ENCODE measurements around the gene CRYBG2. TPM values are rescaled to one million over a fixed set of nuclear protein-coding genes. Genes with fewer than 3 reads are reported as not detected.

Gene CRYBG2
- total RNA-seq, 1 experiment from 2014 or later, result 21.1 TPM

DNA sequence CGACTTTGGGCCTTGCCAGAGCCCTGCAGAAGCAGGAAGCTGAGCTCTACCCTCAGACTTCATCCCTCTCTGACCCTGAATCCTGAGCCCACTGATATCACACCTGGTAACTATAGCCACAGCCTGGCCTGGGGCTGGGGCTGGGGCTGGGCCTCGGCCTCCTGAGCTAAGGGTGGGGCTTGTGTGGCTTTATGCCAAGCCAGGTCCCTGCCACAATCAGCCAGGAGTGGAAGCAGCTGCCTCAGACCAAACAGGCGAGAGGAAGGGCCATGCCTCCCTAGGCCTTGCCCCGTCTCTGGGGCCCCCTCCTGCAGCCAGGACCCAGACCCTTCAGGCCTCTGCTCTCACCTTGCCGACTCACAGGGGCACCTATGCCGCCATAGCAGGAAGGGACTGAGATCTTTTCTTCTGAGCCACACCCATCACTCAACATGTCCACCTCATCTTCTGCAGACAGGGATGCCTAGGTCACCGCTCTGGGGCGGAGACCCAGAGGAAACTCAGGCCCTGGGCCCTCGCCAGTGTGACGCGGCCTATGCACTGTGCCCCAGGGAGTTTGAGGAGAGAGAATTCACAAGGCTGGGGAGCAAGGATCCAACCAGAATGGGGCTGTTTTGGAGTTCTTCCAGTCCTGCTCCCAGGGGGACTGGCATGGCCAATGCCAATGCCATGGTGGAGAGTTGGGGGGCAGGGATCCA, 53.2 kb downstream of the CRYBG2 start:
- Mint-ChIP-seq H3K9me3 (no peaks in the 10 kb centered on the region), H3K4me1 (peaks cover 5% of the 10 kb centered on the region), H3K27me3 (ENCODE audit: low read depth) (no peaks in the 10 kb centered on the region), H3K36me3 (no peaks in the 10 kb centered on the region), H3K4me3 (no peak overlapping the region), H3K27ac (peak overlapping the region; percentile 78; the same call in 1 of the 2 replicates)
- ATAC-seq (no peak), DNase-seq (ENCODE audit: low spot score) (no peak)
- ChIA-PET POLR2A (no interaction called here), CTCF (interaction anchor here (3.5 kb wide), 1 partner anchor 15 kb away, joined by 28 read pairs; no protein-coding TSS in a partner anchor)
- TF ChIP-seq RELA (CRISPR knock-in tag; IDR thresholded peaks at IDR 0.05; ENCODE audit: borderline replicate concordance), result no peak
- TF ChIP-seq, protein P1, sequence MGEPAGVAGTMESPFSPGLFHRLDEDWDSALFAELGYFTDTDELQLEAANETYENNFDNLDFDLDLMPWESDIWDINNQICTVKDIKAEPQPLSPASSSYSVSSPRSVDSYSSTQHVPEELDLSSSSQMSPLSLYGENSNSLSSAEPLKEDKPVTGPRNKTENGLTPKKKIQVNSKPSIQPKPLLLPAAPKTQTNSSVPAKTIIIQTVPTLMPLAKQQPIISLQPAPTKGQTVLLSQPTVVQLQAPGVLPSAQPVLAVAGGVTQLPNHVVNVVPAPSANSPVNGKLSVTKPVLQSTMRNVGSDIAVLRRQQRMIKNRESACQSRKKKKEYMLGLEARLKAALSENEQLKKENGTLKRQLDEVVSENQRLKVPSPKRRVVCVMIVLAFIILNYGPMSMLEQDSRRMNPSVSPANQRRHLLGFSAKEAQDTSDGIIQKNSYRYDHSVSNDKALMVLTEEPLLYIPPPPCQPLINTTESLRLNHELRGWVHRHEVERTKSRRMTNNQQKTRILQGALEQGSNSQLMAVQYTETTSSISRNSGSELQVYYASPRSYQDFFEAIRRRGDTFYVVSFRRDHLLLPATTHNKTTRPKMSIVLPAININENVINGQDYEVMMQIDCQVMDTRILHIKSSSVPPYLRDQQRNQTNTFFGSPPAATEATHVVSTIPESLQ (CRISPR knock-in tag; IDR thresholded peaks at IDR 0.05), result no peak
- TF ChIP-seq ZNF219 (CRISPR knock-in tag; IDR thresholded peaks at IDR 0.05; ENCODE audit: borderline replicate concordance), result no peak
- no peak for TF ChIP-seq GABPB1 (CRISPR knock-in tag; IDR thresholded peaks at IDR 0.05)
- TF ChIP-seq, protein P2, sequence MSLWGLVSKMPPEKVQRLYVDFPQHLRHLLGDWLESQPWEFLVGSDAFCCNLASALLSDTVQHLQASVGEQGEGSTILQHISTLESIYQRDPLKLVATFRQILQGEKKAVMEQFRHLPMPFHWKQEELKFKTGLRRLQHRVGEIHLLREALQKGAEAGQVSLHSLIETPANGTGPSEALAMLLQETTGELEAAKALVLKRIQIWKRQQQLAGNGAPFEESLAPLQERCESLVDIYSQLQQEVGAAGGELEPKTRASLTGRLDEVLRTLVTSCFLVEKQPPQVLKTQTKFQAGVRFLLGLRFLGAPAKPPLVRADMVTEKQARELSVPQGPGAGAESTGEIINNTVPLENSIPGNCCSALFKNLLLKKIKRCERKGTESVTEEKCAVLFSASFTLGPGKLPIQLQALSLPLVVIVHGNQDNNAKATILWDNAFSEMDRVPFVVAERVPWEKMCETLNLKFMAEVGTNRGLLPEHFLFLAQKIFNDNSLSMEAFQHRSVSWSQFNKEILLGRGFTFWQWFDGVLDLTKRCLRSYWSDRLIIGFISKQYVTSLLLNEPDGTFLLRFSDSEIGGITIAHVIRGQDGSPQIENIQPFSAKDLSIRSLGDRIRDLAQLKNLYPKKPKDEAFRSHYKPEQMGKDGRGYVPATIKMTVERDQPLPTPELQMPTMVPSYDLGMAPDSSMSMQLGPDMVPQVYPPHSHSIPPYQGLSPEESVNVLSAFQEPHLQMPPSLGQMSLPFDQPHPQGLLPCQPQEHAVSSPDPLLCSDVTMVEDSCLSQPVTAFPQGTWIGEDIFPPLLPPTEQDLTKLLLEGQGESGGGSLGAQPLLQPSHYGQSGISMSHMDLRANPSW (CRISPR knock-in tag; conservative IDR thresholded peaks at IDR 0.05; ENCODE audit: low read depth), result no peak
- no peak for TF ChIP-seq ZNF671 (CRISPR knock-in tag; IDR thresholded peaks at IDR 0.05)
- TF ChIP-seq, protein P3, sequence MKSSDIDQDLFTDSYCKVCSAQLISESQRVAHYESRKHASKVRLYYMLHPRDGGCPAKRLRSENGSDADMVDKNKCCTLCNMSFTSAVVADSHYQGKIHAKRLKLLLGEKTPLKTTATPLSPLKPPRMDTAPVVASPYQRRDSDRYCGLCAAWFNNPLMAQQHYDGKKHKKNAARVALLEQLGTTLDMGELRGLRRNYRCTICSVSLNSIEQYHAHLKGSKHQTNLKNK (CRISPR knock-in tag; IDR thresholded peaks at IDR 0.05), result no peak
- no peak for TF ChIP-seq NFYB (CRISPR knock-in tag; conservative IDR thresholded peaks at IDR 0.05; ENCODE audit: low read depth)
- no peak for TF ChIP-seq PRRX2 (CRISPR knock-in tag; IDR thresholded peaks at IDR 0.05)
- no peak for TF ChIP-seq CREB1 (CRISPR knock-in tag; IDR thresholded peaks at IDR 0.05)
- no peak for TF ChIP-seq TEAD4 (CRISPR knock-in tag; IDR thresholded peaks at IDR 0.05)
- TF ChIP-seq ZNF396 (CRISPR knock-in tag; IDR thresholded peaks at IDR 0.05; ENCODE audit: borderline replicate concordance), result no peak
- no peak for TF ChIP-seq NFATC4 (CRISPR knock-in tag; IDR thresholded peaks at IDR 0.05)
- TF ChIP-seq ZNF416 (CRISPR knock-in tag; IDR thresholded peaks at IDR 0.05), result no peak
- TF ChIP-seq, protein P4, sequence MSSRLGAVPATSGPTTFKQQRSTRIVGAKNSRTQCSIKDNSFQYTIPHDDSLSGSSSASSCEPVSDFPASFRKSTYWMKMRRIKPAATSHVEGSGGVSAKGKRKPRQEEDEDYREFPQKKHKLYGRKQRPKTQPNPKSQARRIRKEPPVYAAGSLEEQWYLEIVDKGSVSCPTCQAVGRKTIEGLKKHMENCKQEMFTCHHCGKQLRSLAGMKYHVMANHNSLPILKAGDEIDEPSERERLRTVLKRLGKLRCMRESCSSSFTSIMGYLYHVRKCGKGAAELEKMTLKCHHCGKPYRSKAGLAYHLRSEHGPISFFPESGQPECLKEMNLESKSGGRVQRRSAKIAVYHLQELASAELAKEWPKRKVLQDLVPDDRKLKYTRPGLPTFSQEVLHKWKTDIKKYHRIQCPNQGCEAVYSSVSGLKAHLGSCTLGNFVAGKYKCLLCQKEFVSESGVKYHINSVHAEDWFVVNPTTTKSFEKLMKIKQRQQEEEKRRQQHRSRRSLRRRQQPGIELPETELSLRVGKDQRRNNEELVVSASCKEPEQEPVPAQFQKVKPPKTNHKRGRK (CRISPR knock-in tag; IDR thresholded peaks at IDR 0.05; ENCODE audit: borderline replicate concordance), result no peak

DNA sequence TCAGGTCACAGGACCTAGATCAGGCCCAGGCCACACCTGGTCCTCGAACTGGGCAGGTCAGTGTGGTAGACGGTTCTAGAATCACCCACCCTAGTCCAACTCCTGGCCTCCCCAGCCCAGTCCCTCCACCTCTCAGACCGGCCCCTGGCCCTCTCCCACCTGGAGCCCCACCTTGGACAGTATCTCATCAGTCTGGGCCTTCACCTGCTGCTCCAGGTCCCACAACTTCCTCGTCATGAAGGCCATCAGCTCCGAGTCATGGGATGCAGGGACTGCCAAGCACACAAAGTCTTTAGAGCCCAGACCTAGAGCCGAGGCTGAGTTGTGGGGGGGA, 56.2 kb downstream of the CRYBG2 start:
- POLR2A ChIA-PET, result no interaction called here
- Mint-ChIP-seq H3K36me3 (no peaks in the 10 kb centered on the region), H3K4me3 (no peak overlapping the region), H3K4me1 (peaks cover 3% of the 10 kb centered on the region), H3K27ac (no peak overlapping the region), H3K9me3 (no peaks in the 10 kb centered on the region), H3K27me3 (ENCODE audit: low read depth) (no peaks in the 10 kb centered on the region)
- CTCF ChIA-PET, result interaction anchor here (2.2 kb wide), 1 partner anchor 12 kb away, joined by 10 read pairs; no protein-coding TSS in a partner anchor
- ATAC-seq (no peak), DNase-seq (ENCODE audit: low spot score) (no peak)
- no peak for TF ChIP-seq NFE2L1 (CRISPR knock-in tag; IDR thresholded peaks at IDR 0.05)
- TF ChIP-seq ESRRA (CRISPR knock-in tag; IDR thresholded peaks at IDR 0.05; ENCODE audit: borderline replicate concordance), result no peak
- TF ChIP-seq, protein P5, sequence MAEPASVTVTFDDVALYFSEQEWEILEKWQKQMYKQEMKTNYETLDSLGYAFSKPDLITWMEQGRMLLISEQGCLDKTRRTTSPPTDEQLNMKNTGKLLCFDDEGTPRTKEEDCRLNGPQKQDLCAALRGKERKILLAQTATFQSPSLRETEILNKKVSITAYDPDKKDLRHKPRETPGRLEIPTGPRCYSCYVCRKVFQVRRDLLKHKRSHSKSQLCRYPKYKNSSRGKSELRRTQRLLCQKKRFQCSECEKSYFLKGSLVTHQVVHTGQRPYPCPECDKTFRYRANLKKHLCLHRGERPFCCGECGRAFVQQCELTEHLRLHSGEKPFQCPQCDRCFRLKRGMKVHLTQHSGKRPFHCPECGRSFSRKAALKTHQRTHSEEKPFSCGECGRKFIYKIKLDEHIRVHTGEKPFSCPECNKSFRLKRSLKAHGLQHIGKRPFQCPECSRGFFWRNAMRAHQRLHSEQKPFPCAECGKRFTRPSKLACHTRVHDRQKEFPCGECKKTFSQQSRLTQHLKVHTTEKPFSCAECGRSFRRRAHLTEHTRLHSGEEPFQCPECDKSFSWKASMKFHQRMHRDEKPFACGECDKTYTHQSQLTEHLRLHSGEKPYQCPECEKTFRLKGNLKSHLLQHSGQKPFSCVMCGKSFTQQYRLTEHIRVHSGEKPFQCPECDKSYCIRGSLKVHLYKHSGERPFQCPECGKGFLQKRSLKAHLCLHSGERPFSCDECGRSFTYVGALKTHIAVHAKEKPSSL (CRISPR knock-in tag; conservative IDR thresholded peaks at IDR 0.05), result no peak
- TF ChIP-seq ZBTB21 (CRISPR knock-in tag; IDR thresholded peaks at IDR 0.05; ENCODE audit: borderline replicate concordance), result no peak
- TF ChIP-seq OVOL2 (CRISPR knock-in tag; IDR thresholded peaks at IDR 0.05; ENCODE audit: borderline replicate concordance), result no peak
- TF ChIP-seq, protein P6, sequence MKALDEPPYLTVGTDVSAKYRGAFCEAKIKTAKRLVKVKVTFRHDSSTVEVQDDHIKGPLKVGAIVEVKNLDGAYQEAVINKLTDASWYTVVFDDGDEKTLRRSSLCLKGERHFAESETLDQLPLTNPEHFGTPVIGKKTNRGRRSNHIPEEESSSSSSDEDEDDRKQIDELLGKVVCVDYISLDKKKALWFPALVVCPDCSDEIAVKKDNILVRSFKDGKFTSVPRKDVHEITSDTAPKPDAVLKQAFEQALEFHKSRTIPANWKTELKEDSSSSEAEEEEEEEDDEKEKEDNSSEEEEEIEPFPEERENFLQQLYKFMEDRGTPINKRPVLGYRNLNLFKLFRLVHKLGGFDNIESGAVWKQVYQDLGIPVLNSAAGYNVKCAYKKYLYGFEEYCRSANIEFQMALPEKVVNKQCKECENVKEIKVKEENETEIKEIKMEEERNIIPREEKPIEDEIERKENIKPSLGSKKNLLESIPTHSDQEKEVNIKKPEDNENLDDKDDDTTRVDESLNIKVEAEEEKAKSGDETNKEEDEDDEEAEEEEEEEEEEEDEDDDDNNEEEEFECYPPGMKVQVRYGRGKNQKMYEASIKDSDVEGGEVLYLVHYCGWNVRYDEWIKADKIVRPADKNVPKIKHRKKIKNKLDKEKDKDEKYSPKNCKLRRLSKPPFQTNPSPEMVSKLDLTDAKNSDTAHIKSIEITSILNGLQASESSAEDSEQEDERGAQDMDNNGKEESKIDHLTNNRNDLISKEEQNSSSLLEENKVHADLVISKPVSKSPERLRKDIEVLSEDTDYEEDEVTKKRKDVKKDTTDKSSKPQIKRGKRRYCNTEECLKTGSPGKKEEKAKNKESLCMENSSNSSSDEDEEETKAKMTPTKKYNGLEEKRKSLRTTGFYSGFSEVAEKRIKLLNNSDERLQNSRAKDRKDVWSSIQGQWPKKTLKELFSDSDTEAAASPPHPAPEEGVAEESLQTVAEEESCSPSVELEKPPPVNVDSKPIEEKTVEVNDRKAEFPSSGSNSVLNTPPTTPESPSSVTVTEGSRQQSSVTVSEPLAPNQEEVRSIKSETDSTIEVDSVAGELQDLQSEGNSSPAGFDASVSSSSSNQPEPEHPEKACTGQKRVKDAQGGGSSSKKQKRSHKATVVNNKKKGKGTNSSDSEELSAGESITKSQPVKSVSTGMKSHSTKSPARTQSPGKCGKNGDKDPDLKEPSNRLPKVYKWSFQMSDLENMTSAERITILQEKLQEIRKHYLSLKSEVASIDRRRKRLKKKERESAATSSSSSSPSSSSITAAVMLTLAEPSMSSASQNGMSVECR (CRISPR knock-in tag; IDR thresholded peaks at IDR 0.05; ENCODE audit: borderline replicate concordance), result no peak

Data from WTC11 (cell line).